Type B pancreatic cell (in vitro differentiated cells): ENCODE results near the gene TSHZ1. TPM values are rescaled to one million over a fixed set of nuclear protein-coding genes. Genes with fewer than 3 reads are reported as not detected.

Experiments
- DNase-seq: peaks from one replicate; pipeline ENCODE4 v3.0.0; 2021; ENCODE audit warnings: mixed read lengths; ENCODE audit not compliant: unreplicated experiment; ENCODE audit errors: extremely low spot score
- H3K27ac Mint-ChIP-seq: 2 replicates; pipeline ENCODE4 v1.8.0; 2021; ENCODE audit warnings: mild to moderate bottlenecking, mixed read lengths
- H3K27me3 Mint-ChIP-seq: 2 replicates; pipeline ENCODE4 v1.8.0; 2021; ENCODE audit warnings: mixed read lengths
- H3K36me3 Mint-ChIP-seq: 2 replicates; pipeline ENCODE4 v1.8.0; 2021; ENCODE audit warnings: mixed read lengths
- H3K4me1 Mint-ChIP-seq: one replicate; pipeline ENCODE4 v1.8.0; 2021; ENCODE audit warnings: mixed read lengths; ENCODE audit not compliant: unreplicated experiment
- H3K4me3 Mint-ChIP-seq: 2 replicates; pipeline ENCODE4 v1.8.0; 2021; ENCODE audit warnings: mild to moderate bottlenecking, mixed read lengths
- H3K9me3 Mint-ChIP-seq: 2 replicates; pipeline ENCODE4 v1.8.0; 2021; ENCODE audit warnings: mixed read lengths
- CTCF ChIP-seq: fragments of 200-600 bp; sonication (generic); conservative IDR thresholded peaks from 2 replicates; pipeline ENCODE4 v1.5.0; 2021; ENCODE audit warnings: antibody characterized with exemption, mild to moderate bottlenecking
- total RNA-seq: library from RNA; stranded (reverse); gene quantifications from 2 replicates; pipeline ENCODE4 v1.2.1, GENCODE V29; 2021; ENCODE audit warnings: low replicate concordance

The TSHZ1 gene
- total RNA-seq, 1 donor from 2014 or later, result 79.9 TPM

DNA sequence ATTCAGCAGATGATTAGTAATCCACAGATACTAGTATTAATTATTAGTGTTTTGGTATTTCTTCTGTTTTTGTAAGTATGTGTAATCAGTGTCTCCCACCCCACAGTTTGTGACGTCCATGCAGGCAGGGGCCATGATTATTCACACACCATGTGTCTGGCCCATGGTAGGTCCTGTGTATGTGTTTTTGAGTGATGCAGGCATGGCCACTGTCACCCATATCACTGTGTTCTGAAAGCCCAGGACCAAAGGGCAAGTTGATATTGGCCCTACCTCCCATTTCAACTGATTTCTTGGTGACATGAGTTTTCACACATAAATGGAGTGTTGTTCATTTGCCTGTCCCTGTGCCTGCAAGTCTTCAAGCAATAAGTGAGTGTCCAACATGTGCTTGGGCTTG is 104.0 kb downstream of the TSHZ1 start:
- no peak for TF ChIP-seq CTCF
- no peak overlapping the region for H3K4me3 Mint-ChIP-seq
- H3K4me1 Mint-ChIP-seq, result peaks cover under 1% of the 10 kb centered on the region
- DNase-seq, result no peak
- H3K9me3 Mint-ChIP-seq, result peaks cover 15% of the 10 kb centered on the region
- H3K36me3 Mint-ChIP-seq, result no peaks in the 10 kb centered on the region
- no peak overlapping the region for H3K27ac Mint-ChIP-seq
- peaks cover 4% of the 10 kb centered on the region for H3K27me3 Mint-ChIP-seq

- Mint-ChIP-seq H3K4me3 (no peak overlapping the region), H3K36me3 (no peaks in the 10 kb centered on the region), H3K27ac (no peak overlapping the region), H3K9me3 (peaks cover 6% of the 10 kb centered on the region), H3K4me1 (peaks cover 4% of the 10 kb centered on the region), H3K27me3 (peaks cover 4% of the 10 kb centered on the region)
- DNase-seq, result no peak
- TF ChIP-seq CTCF, result no peak
These were observed 105.6 kb downstream of the TSHZ1 start for GRCh38 chr18:75316223-75316622.

DNA sequence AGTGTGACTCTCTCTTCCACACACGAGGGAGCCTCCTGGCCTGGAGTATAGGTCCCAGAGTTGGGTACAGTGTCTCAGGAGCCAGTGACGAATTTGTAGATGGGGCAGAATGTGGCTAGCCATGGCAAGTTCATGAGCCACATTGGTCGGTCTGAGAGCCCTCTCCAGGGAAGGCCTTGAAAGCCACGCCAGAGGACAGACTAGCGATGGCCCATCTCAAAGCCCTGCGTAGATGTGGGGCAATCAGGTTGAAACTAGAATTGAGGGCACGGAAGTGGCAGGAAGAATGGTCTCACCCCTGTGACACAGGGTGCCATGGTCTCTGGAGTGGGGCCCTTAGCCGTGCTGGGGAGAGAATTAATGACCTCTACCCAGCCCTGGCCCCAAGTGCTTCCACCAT is 106.2 kb downstream of the TSHZ1 start:
- TF ChIP-seq CTCF, result no peak
- peaks cover under 1% of the 10 kb centered on the region for H3K9me3 Mint-ChIP-seq
- no peak overlapping the region for H3K4me3 Mint-ChIP-seq
- H3K4me1 Mint-ChIP-seq, result peaks cover 4% of the 10 kb centered on the region
- DNase-seq, result no peak
- peaks cover under 1% of the 10 kb centered on the region for H3K27me3 Mint-ChIP-seq
- H3K36me3 Mint-ChIP-seq, result no peaks in the 10 kb centered on the region
- H3K27ac Mint-ChIP-seq, result no peak overlapping the region

- no peaks in the 10 kb centered on the region for H3K27me3 Mint-ChIP-seq
- no peaks in the 10 kb centered on the region for H3K36me3 Mint-ChIP-seq
- H3K4me1 Mint-ChIP-seq, result peaks cover 4% of the 10 kb centered on the region
- H3K9me3 Mint-ChIP-seq, result no peaks in the 10 kb centered on the region
- no peak overlapping the region for H3K27ac Mint-ChIP-seq
- no peak for TF ChIP-seq CTCF
- no peak overlapping the region for H3K4me3 Mint-ChIP-seq
- DNase-seq, result no peak
These were observed 106.7 kb downstream of the TSHZ1 start for GRCh38 chr18:75317300-75317699.

GRCh38 chr18:75317703-75318102 is 107.1 kb downstream of the TSHZ1 start:
- Mint-ChIP-seq H3K4me3 (no peak overlapping the region), H3K36me3 (no peaks in the 10 kb centered on the region), H3K27me3 (no peaks in the 10 kb centered on the region), H3K9me3 (no peaks in the 10 kb centered on the region), H3K4me1 (peaks cover 4% of the 10 kb centered on the region), H3K27ac (no peak overlapping the region)
- no peak for TF ChIP-seq CTCF
- no peak for DNase-seq

DNA sequence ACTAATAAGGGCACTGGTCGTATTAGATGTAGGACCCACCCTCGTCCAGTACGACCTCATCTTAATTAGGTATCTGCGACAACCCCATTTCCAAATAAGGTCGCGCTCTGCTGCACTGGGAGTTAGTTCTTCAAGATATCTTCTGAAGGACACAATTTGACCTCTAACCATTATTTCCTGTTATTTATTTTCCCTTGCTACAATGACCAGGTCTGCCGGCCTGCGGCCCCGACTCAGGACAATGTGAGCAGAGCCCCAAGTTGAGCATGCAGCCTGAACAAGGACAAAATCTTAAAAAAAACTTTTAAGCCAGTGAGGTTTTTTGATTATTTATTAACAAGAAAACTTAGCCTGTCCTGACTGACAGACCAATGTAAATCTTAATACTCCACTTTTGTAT is 109.3 kb downstream of the TSHZ1 start:
- TF ChIP-seq CTCF, result no peak
- Mint-ChIP-seq H3K9me3 (no peaks in the 10 kb centered on the region), H3K27ac (no peak overlapping the region), H3K36me3 (no peaks in the 10 kb centered on the region), H3K27me3 (no peaks in the 10 kb centered on the region), H3K4me1 (peaks cover 7% of the 10 kb centered on the region), H3K4me3 (no peak overlapping the region)
- DNase-seq, result no peak
